Measurements from ENCODE around the gene JARID2.

DNA sequence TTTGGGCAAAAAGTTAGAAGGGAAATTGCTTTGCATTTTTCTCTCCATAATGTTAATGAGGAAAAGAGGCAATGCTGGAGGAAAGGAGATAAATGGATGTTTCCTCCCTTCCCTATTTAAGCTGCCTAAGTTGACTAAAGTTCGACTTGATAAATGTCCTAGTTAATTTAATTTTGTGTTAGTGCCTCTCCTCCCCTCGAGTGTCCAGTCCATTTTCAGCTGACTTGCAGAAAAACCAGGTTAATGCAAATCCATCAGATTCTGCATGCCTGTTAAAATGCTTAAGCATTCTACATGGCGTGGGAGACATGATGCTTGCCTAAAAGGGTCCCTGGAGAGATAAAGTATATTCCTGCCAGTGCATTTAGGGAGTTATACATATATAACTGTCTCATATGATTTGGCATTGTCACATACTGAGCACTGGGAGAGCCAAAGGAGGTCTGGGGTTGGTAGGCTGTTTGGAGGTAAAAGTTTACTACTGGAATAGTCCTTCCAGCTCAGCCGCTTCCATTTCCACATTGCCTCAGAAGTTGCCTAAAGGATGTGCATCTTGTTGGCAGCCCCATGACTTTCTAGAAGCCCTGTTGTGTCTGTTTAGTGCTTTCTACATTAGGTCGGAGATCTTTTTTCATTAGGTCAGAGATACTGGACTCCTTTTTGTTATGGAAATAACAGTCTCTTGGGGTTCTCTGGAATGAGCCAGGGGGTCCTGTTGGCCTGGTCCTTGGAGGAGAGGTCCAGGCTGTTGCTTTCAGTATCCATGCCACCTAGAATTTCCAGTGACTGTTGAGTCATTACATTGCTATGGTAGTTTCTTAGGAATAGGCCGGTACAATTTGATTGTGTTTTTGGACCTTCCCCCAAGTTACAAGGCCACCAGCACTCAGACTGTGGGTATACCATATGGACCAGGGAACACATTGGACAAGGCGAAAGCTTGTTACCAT lies 30.4 kb downstream of the JARID2 start:
- TF ChIP-seq, protein P1, sequence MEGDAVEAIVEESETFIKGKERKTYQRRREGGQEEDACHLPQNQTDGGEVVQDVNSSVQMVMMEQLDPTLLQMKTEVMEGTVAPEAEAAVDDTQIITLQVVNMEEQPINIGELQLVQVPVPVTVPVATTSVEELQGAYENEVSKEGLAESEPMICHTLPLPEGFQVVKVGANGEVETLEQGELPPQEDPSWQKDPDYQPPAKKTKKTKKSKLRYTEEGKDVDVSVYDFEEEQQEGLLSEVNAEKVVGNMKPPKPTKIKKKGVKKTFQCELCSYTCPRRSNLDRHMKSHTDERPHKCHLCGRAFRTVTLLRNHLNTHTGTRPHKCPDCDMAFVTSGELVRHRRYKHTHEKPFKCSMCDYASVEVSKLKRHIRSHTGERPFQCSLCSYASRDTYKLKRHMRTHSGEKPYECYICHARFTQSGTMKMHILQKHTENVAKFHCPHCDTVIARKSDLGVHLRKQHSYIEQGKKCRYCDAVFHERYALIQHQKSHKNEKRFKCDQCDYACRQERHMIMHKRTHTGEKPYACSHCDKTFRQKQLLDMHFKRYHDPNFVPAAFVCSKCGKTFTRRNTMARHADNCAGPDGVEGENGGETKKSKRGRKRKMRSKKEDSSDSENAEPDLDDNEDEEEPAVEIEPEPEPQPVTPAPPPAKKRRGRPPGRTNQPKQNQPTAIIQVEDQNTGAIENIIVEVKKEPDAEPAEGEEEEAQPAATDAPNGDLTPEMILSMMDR (IDR thresholded peaks at IDR 0.05), result no peak
- no peak for TF ChIP-seq POLR2AphosphoS5 (IDR thresholded peaks at IDR 0.05; ENCODE audit: low read depth, low read length)
- TF ChIP-seq, protein P2, sequence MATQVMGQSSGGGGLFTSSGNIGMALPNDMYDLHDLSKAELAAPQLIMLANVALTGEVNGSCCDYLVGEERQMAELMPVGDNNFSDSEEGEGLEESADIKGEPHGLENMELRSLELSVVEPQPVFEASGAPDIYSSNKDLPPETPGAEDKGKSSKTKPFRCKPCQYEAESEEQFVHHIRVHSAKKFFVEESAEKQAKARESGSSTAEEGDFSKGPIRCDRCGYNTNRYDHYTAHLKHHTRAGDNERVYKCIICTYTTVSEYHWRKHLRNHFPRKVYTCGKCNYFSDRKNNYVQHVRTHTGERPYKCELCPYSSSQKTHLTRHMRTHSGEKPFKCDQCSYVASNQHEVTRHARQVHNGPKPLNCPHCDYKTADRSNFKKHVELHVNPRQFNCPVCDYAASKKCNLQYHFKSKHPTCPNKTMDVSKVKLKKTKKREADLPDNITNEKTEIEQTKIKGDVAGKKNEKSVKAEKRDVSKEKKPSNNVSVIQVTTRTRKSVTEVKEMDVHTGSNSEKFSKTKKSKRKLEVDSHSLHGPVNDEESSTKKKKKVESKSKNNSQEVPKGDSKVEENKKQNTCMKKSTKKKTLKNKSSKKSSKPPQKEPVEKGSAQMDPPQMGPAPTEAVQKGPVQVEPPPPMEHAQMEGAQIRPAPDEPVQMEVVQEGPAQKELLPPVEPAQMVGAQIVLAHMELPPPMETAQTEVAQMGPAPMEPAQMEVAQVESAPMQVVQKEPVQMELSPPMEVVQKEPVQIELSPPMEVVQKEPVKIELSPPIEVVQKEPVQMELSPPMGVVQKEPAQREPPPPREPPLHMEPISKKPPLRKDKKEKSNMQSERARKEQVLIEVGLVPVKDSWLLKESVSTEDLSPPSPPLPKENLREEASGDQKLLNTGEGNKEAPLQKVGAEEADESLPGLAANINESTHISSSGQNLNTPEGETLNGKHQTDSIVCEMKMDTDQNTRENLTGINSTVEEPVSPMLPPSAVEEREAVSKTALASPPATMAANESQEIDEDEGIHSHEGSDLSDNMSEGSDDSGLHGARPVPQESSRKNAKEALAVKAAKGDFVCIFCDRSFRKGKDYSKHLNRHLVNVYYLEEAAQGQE (IDR thresholded peaks at IDR 0.05; ENCODE audit: insufficient read depth in 1 of 2, low read depth in 2 of 2, low read length in 1 of 2), result no peak
